ENCODE data around the gene KCNQ1.

Gene KCNQ1

GRCh38 chr11:2838091-2838490 is 393.3 kb downstream of the KCNQ1 start:
- no peak for TF ChIP-seq ZNF70 (CRISPR knock-in tag; IDR thresholded peaks at IDR 0.05)
- TF ChIP-seq ZNF565 (CRISPR knock-in tag; conservative IDR thresholded peaks at IDR 0.05; ENCODE audit: low read depth): no peak
- TF ChIP-seq ESRRG (CRISPR knock-in tag; IDR thresholded peaks at IDR 0.05): no peak
- TF ChIP-seq ZFP30 (CRISPR knock-in tag; IDR thresholded peaks at IDR 0.05): no peak
- no peak for TF ChIP-seq SNAI2 (CRISPR knock-in tag; IDR thresholded peaks at IDR 0.05)
- no peak for TF ChIP-seq ARNTL (CRISPR knock-in tag; IDR thresholded peaks at IDR 0.05; ENCODE audit: borderline replicate concordance, low read depth)
- no peak for TF ChIP-seq ZFP3 (CRISPR knock-in tag; IDR thresholded peaks at IDR 0.05)
- TF ChIP-seq, protein P1, sequence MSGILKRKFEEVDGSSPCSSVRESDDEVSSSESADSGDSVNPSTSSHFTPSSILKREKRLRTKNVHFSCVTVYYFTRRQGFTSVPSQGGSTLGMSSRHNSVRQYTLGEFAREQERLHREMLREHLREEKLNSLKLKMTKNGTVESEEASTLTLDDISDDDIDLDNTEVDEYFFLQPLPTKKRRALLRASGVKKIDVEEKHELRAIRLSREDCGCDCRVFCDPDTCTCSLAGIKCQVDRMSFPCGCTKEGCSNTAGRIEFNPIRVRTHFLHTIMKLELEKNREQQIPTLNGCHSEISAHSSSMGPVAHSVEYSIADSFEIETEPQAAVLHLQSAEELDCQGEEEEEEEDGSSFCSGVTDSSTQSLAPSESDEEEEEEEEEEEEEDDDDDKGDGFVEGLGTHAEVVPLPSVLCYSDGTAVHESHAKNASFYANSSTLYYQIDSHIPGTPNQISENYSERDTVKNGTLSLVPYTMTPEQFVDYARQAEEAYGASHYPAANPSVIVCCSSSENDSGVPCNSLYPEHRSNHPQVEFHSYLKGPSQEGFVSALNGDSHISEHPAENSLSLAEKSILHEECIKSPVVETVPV (CRISPR knock-in tag; IDR thresholded peaks at IDR 0.05): no peak
- no peak for TF ChIP-seq ISL1 (CRISPR knock-in tag; IDR thresholded peaks at IDR 0.05)
- no peak for TF ChIP-seq CREB5 (CRISPR knock-in tag; IDR thresholded peaks at IDR 0.05; ENCODE audit: low read depth)
- no peak for TF ChIP-seq ZC3H10 (CRISPR knock-in tag; IDR thresholded peaks at IDR 0.05)
- no peak for TF ChIP-seq PPARA (CRISPR knock-in tag; IDR thresholded peaks at IDR 0.05; ENCODE audit: borderline replicate concordance)
- no peak for TF ChIP-seq TOX (CRISPR knock-in tag; IDR thresholded peaks at IDR 0.05; ENCODE audit: borderline replicate concordance)
- no peak for TF ChIP-seq RARB (CRISPR knock-in tag; IDR thresholded peaks at IDR 0.05)
- TF ChIP-seq CSDC2 (CRISPR knock-in tag; IDR thresholded peaks at IDR 0.05): no peak
- no peak for TF ChIP-seq TCF4 (CRISPR knock-in tag; IDR thresholded peaks at IDR 0.05; ENCODE audit: borderline replicate concordance)
- TF ChIP-seq GLIS3 (CRISPR knock-in tag; IDR thresholded peaks at IDR 0.05): no peak
- TF ChIP-seq ZNF8 (CRISPR knock-in tag; IDR thresholded peaks at IDR 0.05): no peak
- no peak for TF ChIP-seq BACH2 (CRISPR knock-in tag; IDR thresholded peaks at IDR 0.05; ENCODE audit: borderline replicate concordance)
- no peak for ATAC-seq

DNA sequence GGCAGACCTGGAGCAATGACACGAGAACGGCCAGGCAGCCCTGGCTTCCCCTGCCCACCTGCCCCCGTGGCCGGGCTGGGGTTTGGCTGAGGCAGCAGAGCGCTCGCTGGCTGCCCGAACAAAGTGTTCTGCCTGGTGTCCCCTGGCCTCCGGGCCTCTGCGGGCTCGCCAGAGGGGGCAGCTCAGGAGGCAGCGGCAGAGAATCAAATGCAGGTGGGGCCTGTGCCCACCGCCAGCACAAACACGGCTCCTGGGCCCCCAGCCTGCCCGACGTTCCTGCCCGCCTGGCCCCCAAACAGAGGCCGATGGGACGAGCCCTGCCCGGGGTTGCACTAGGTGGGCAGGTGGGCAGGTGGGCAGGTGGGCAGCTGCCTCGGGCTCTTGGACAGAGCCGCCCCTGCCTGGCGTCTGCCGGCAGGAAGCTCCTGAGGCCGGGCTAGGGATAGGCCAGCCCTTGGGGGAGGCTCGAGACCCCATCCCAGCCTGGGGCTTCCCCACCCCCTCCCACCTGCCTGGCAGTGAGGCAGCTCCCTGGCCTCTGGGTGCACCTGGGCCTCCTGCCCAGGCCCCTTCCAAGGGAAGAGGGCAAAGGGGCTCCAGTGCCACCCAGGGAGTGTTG is 394.0 kb downstream of the KCNQ1 start:
- no peak for TF ChIP-seq ZFP30 (CRISPR knock-in tag; IDR thresholded peaks at IDR 0.05)
- no peak for TF ChIP-seq ESRRG (CRISPR knock-in tag; IDR thresholded peaks at IDR 0.05)
- TF ChIP-seq CREB5 (CRISPR knock-in tag; IDR thresholded peaks at IDR 0.05; ENCODE audit: low read depth): no peak
- TF ChIP-seq TOX (CRISPR knock-in tag; IDR thresholded peaks at IDR 0.05; ENCODE audit: borderline replicate concordance): no peak
- TF ChIP-seq, protein P2, sequence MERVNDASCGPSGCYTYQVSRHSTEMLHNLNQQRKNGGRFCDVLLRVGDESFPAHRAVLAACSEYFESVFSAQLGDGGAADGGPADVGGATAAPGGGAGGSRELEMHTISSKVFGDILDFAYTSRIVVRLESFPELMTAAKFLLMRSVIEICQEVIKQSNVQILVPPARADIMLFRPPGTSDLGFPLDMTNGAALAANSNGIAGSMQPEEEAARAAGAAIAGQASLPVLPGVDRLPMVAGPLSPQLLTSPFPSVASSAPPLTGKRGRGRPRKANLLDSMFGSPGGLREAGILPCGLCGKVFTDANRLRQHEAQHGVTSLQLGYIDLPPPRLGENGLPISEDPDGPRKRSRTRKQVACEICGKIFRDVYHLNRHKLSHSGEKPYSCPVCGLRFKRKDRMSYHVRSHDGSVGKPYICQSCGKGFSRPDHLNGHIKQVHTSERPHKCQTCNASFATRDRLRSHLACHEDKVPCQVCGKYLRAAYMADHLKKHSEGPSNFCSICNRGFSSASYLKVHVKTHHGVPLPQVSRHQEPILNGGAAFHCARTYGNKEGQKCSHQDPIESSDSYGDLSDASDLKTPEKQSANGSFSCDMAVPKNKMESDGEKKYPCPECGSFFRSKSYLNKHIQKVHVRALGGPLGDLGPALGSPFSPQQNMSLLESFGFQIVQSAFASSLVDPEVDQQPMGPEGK (CRISPR knock-in tag; IDR thresholded peaks at IDR 0.05; ENCODE audit: borderline replicate concordance): no peak
- no peak for TF ChIP-seq GLIS3 (CRISPR knock-in tag; IDR thresholded peaks at IDR 0.05)
- TF ChIP-seq TCF4 (CRISPR knock-in tag; IDR thresholded peaks at IDR 0.05; ENCODE audit: borderline replicate concordance): no peak
- no peak for TF ChIP-seq ZFP3 (CRISPR knock-in tag; IDR thresholded peaks at IDR 0.05)
- TF ChIP-seq SNAI2 (CRISPR knock-in tag; IDR thresholded peaks at IDR 0.05): no peak
- no peak for ATAC-seq

- no peak for ATAC-seq
- TF ChIP-seq BACH2 (CRISPR knock-in tag; IDR thresholded peaks at IDR 0.05; ENCODE audit: borderline replicate concordance) (no peak), POU6F1 (CRISPR knock-in tag; IDR thresholded peaks at IDR 0.05; ENCODE audit: borderline replicate concordance, low read depth) (no peak), ZFP3 (CRISPR knock-in tag; IDR thresholded peaks at IDR 0.05) (no peak), ZNF565 (CRISPR knock-in tag; conservative IDR thresholded peaks at IDR 0.05; ENCODE audit: low read depth) (no peak), OSR1 (CRISPR knock-in tag; IDR thresholded peaks at IDR 0.05) (no peak), GLIS3 (CRISPR knock-in tag; IDR thresholded peaks at IDR 0.05) (no peak), ZNF8 (CRISPR knock-in tag; IDR thresholded peaks at IDR 0.05) (no peak), ARNTL (CRISPR knock-in tag; IDR thresholded peaks at IDR 0.05; ENCODE audit: borderline replicate concordance, low read depth) (no peak), ISL1 (CRISPR knock-in tag; IDR thresholded peaks at IDR 0.05) (no peak), CSDC2 (CRISPR knock-in tag; IDR thresholded peaks at IDR 0.05) (no peak), ZC3H10 (CRISPR knock-in tag; IDR thresholded peaks at IDR 0.05) (no peak), TOX (CRISPR knock-in tag; IDR thresholded peaks at IDR 0.05; ENCODE audit: borderline replicate concordance) (no peak), CREB5 (CRISPR knock-in tag; IDR thresholded peaks at IDR 0.05; ENCODE audit: low read depth) (no peak), ZNF70 (CRISPR knock-in tag; IDR thresholded peaks at IDR 0.05) (no peak), ESRRG (CRISPR knock-in tag; IDR thresholded peaks at IDR 0.05) (no peak), TCF4 (CRISPR knock-in tag; IDR thresholded peaks at IDR 0.05; ENCODE audit: borderline replicate concordance) (no peak)
- TF ChIP-seq, protein P1 (CRISPR knock-in tag; IDR thresholded peaks at IDR 0.05): no peak
- TF ChIP-seq, protein P2 (CRISPR knock-in tag; IDR thresholded peaks at IDR 0.05; ENCODE audit: borderline replicate concordance): no peak
These were observed 394.7 kb downstream of the KCNQ1 start for GRCh38 chr11:2839395-2839943.

Measured in SK-N-SH treated with all-trans-retinoic acid at 6 μM for 48 hours (cell line).